LoVo (cell line): ENCODE data around the gene PSMB2.
"Not testable (repeated sequence)": the region's sequence is repeated elsewhere in the genome, so short reads cannot be mapped to it uniquely, and the experiment has no call there.

ENCODE experiments used
- DNase-seq: peaks from one replicate; pipeline ENCODE4 v3.0.0-alpha.2; 2016; ENCODE audit warnings: low spot score

Gene PSMB2

GRCh38 chr1:35641233-35641866 lies at the start of gene PSMB2:
PSMB2 (minus strand) TSS chr1:35641526; CDS start chr1:35641432, 94 bp downstream.
- DNase-seq = peak; percentile 99

GRCh38 chr1:35691080-35691479 lies 49.8 kb upstream of the PSMB2 start:
- DNase-seq = no peak

- not testable (repeated sequence) for DNase-seq
Observed at GRCh38 chr1:35690103-35690502, 48.8 kb upstream of the PSMB2 start.

- DNase-seq = no peak
Observed at GRCh38 chr1:35688161-35688560, 46.8 kb upstream of the PSMB2 start.

GRCh38 chr1:35683012-35683411 lies 41.7 kb upstream of the PSMB2 start:
- no peak for DNase-seq

GRCh38 chr1:35680271-35680670 lies 38.9 kb upstream of the PSMB2 start:
- no peak for DNase-seq

GRCh38 chr1:35675773-35676172 lies 34.4 kb upstream of the PSMB2 start:
- no peak for DNase-seq

- DNase-seq = no peak
Observed at GRCh38 chr1:35674111-35674510, 32.8 kb upstream of the PSMB2 start.

GRCh38 chr1:35672116-35672515 lies 30.8 kb upstream of the PSMB2 start:
- DNase-seq = no peak

GRCh38 chr1:35668506-35668905 lies 27.2 kb upstream of the PSMB2 start:
- DNase-seq = no peak

GRCh38 chr1:35666916-35667315 lies 25.6 kb upstream of the PSMB2 start:
- no peak for DNase-seq

GRCh38 chr1:35666216-35666615 lies 24.9 kb upstream of the PSMB2 start:
- no peak for DNase-seq

GRCh38 chr1:35663434-35663833 lies 22.1 kb upstream of the PSMB2 start:
- DNase-seq = no peak

- no peak for DNase-seq
Observed at GRCh38 chr1:35661474-35661795, 20.1 kb upstream of the PSMB2 start.

- DNase-seq = no peak
Observed at GRCh38 chr1:35660581-35661473, 19.5 kb upstream of the PSMB2 start.

GRCh38 chr1:35659589-35659988 lies 18.3 kb upstream of the PSMB2 start:
- DNase-seq = no peak

GRCh38 chr1:35657851-35658250 lies 16.5 kb upstream of the PSMB2 start:
- no peak for DNase-seq

- no peak for DNase-seq
Observed at GRCh38 chr1:35656863-35657232, 15.5 kb upstream of the PSMB2 start.

GRCh38 chr1:35656148-35656862 lies 15.0 kb upstream of the PSMB2 start:
- DNase-seq = no peak

GRCh38 chr1:35655196-35655595 lies 13.9 kb upstream of the PSMB2 start:
- DNase-seq = no peak

GRCh38 chr1:35650416-35650815 lies 9.1 kb upstream of the PSMB2 start:
- DNase-seq = no peak

GRCh38 chr1:35646043-35646442 lies 4.7 kb upstream of the PSMB2 start:
- DNase-seq = peak; percentile 11

- no peak for DNase-seq
Observed at GRCh38 chr1:35644204-35644603, 2.9 kb upstream of the PSMB2 start.
